ENCODE data around the gene CREG2. TPM values are rescaled to one million over a fixed set of nuclear protein-coding genes. Genes with fewer than 3 reads are reported as not detected.
"Not testable (repeated sequence)": the region's sequence is repeated elsewhere in the genome, so short reads cannot be mapped to it uniquely, and the experiment has no call there.

The CREG2 gene
- polyA plus RNA-seq, 4 donors: under 0.01 to 6.8 (median 0.24) TPM; not detected in 1

GRCh38 chr2:101355401-101356054 is 31.8 kb downstream of the CREG2 start:
- Histone ChIP-seq H3K27me3 (ENCODE audit: control insufficient read depth in 3 of 3, insufficient read depth in 3 of 3, low read length in 3 of 3) (no peaks in the 10 kb centered on the region), H3K27ac (ENCODE audit: low read depth in 1 of 3, low read length in 2 of 3) (no peak overlapping the region), H3K4me1 (ENCODE audit: control insufficient read depth in 3 of 3, insufficient read depth in 2 of 3, low read depth in 1 of 3, low read length in 2 of 3) (peaks cover 0 to 18% (median 0%) of the 10 kb centered on the region in 3 donors), H3K36me3 (ENCODE audit: control insufficient read depth in 3 of 3, insufficient read depth in 2 of 3, low read depth in 1 of 3, low read length in 3 of 3) (no peaks in the 10 kb centered on the region), H3K4me3 (ENCODE audit: low read depth in 1 of 3, low read length in 3 of 3) (no peak overlapping the region), H3K9me3 (ENCODE audit: control insufficient read depth in 2 of 2, insufficient read depth in 1 of 2, low read depth in 1 of 2, low read length in 1 of 2) (no peaks in the 10 kb centered on the region)
- DNase-seq: no peak
- FAIRE-seq: no peak
- WGBS, 3 donors: 62 to 79% (median 64%) methylated on average over 10 of the region's 10 CpGs

DNA sequence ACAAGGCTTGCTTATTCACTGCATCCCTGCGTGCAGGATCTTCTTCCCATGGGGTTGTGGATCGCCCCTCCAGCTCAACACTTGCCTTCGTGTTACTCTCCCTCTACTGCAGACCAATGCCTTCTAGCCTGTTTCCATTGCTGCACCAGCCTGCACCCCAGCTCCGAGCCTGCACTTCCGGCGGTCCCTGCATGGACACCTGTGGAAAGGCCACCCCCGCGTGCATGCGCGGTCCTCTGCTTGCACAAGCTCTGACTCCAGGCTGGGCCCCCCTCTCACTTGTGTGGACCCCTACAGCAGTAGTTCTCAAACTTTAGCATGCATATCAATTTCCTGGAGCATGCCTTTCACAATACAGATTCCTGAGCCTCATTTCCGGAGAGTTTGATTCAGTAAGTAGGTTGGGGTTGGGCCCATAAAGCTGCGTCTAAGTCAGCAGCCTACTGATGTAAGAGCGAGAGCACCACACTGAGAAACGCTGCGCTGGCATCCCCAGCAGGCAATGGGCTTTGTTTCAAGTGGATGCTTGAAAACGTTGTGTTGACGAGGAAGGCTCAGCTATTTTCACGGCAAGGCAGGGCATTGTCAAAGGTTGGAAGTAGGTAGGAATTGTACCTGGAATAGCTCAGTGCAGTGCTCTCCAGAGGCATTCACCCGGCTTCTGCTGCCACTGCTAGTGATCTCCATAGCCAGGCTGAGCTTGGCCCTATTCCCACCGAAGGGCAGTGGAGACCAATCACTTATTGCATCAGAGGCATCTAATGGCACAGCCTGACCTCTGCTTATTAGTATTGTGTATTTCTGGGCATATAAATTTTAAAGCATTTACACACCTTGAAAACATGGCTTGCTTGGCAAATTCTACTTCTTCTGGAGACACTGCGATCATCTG is 32.6 kb downstream of the CREG2 start:
- H3K36me3 ChIP-seq (ENCODE audit: control insufficient read depth in 3 of 3, insufficient read depth in 2 of 3, low read depth in 1 of 3, low read length in 3 of 3): no peaks in the 10 kb centered on the region
- no peaks in the 10 kb centered on the region for H3K27me3 ChIP-seq (ENCODE audit: control insufficient read depth in 3 of 3, insufficient read depth in 3 of 3, low read length in 3 of 3)
- FAIRE-seq (no peak), DNase-seq (no peak)
- H3K9me3 ChIP-seq (ENCODE audit: control insufficient read depth in 2 of 2, insufficient read depth in 1 of 2, low read depth in 1 of 2, low read length in 1 of 2): no peaks in the 10 kb centered on the region
- no peak overlapping the region for H3K27ac ChIP-seq (ENCODE audit: low read depth in 1 of 3, low read length in 2 of 3)
- H3K4me1 ChIP-seq (ENCODE audit: control insufficient read depth in 3 of 3, insufficient read depth in 2 of 3, low read depth in 1 of 3, low read length in 2 of 3): peaks cover 0 to 19% (median 4%) of the 10 kb centered on the region in 3 donors
- H3K4me3 ChIP-seq (ENCODE audit: low read depth in 1 of 3, low read length in 3 of 3): no peak overlapping the region
- WGBS, 3 donors: 91 to 95% (median 94%) methylated on average over 21 of the region's 21 CpGs

DNA sequence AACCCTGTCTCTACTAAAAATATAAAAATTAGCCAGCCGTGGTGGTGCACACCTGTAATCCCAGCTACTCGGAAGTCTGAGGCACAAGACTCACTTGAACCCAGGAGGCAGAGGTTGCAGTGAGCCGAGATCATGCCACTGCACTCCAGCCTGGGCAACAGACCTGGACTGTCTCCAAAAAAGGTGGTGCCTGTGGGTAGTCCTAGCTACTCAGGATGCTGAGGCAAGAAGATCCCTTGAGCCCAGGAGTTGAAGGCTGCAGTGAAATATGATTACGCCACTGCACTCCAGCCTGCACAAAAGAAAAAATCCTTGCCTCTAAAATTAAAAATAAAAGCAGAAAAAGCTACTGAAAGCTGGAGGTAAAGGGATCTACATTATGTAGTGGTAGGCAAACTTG is 34.7 kb downstream of the CREG2 start:
- not testable (repeated sequence) for H3K36me3 ChIP-seq (ENCODE audit: control insufficient read depth in 3 of 3, insufficient read depth in 2 of 3, low read depth in 1 of 3, low read length in 3 of 3); H3K9me3 ChIP-seq (ENCODE audit: control insufficient read depth in 2 of 2, insufficient read depth in 1 of 2, low read depth in 1 of 2, low read length in 1 of 2); H3K27me3 ChIP-seq (ENCODE audit: control insufficient read depth in 3 of 3, insufficient read depth in 3 of 3, low read length in 3 of 3); H3K4me3 ChIP-seq (ENCODE audit: low read depth in 1 of 3, low read length in 3 of 3); H3K27ac ChIP-seq (ENCODE audit: low read depth in 1 of 3, low read length in 2 of 3); DNase-seq; FAIRE-seq
- H3K4me1 ChIP-seq (ENCODE audit: control insufficient read depth in 3 of 3, insufficient read depth in 2 of 3, low read depth in 1 of 3, low read length in 2 of 3): peaks cover 0 to 23% (median 4%) of the 10 kb centered on the region in 3 donors
- WGBS, 3 donors: 79 to 87% (median 85%) methylated on average over 4 of the region's 4 CpGs

DNA sequence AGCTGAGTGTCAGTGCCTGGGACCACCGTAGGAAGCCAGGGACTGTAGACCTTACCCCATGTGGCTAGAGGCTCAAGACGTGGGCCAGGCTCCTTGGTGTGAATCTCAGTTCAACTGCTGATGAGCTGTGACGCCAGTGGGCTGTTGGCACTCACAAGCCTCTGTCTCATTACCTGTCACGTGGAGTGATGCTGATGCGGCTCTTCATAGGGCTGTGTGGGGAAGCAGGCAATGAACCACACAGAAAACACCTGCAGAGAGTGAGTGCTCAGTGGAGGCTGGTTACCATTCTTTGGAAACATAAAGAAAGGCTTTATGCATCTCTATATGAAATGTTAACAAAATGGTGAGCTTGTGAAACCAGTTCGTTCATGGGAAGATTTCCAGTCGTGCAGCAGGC is 36.1 kb downstream of the CREG2 start:
- 89 to 92% (median 90%) methylated on average over 7 of the region's 7 CpGs for WGBS, 3 donors
- Histone ChIP-seq H3K4me3 (ENCODE audit: low read depth in 1 of 3, low read length in 3 of 3) (no peak overlapping the region), H3K27me3 (ENCODE audit: control insufficient read depth in 3 of 3, insufficient read depth in 3 of 3, low read length in 3 of 3) (no peaks in the 10 kb centered on the region), H3K27ac (ENCODE audit: low read depth in 1 of 3, low read length in 2 of 3) (peak overlapping the region in 1 of 3 donors; percentile 65), H3K4me1 (ENCODE audit: control insufficient read depth in 3 of 3, insufficient read depth in 2 of 3, low read depth in 1 of 3, low read length in 2 of 3) (peaks cover 0 to 23% (median 4%) of the 10 kb centered on the region in 3 donors), H3K36me3 (ENCODE audit: control insufficient read depth in 3 of 3, insufficient read depth in 2 of 3, low read depth in 1 of 3, low read length in 3 of 3) (no peaks in the 10 kb centered on the region), H3K9me3 (ENCODE audit: control insufficient read depth in 2 of 2, insufficient read depth in 1 of 2, low read depth in 1 of 2, low read length in 1 of 2) (no peaks in the 10 kb centered on the region)
- DNase-seq (no peak), FAIRE-seq (no peak)

- Histone ChIP-seq H3K36me3 (ENCODE audit: control insufficient read depth in 3 of 3, insufficient read depth in 2 of 3, low read depth in 1 of 3, low read length in 3 of 3) (no peaks in the 10 kb centered on the region), H3K27me3 (ENCODE audit: control insufficient read depth in 3 of 3, insufficient read depth in 3 of 3, low read length in 3 of 3) (no peaks in the 10 kb centered on the region), H3K9me3 (ENCODE audit: control insufficient read depth in 2 of 2, insufficient read depth in 1 of 2, low read depth in 1 of 2, low read length in 1 of 2) (no peaks in the 10 kb centered on the region), H3K27ac (ENCODE audit: low read depth in 1 of 3, low read length in 2 of 3) (peak overlapping the region in 1 of 3 donors; percentile 65), H3K4me1 (ENCODE audit: control insufficient read depth in 3 of 3, insufficient read depth in 2 of 3, low read depth in 1 of 3, low read length in 2 of 3) (peaks cover 0 to 23% (median 4%) of the 10 kb centered on the region in 3 donors), H3K4me3 (ENCODE audit: low read depth in 1 of 3, low read length in 3 of 3) (no peak overlapping the region)
- WGBS, 3 donors: 57 to 66% (median 64%) methylated on average over 7 of the region's 7 CpGs
- no peak for FAIRE-seq
- peak; percentile 27 to 80 for DNase-seq
Measured at GRCh38 chr2:101349893-101350662, 37.2 kb downstream of the CREG2 start.

DNA sequence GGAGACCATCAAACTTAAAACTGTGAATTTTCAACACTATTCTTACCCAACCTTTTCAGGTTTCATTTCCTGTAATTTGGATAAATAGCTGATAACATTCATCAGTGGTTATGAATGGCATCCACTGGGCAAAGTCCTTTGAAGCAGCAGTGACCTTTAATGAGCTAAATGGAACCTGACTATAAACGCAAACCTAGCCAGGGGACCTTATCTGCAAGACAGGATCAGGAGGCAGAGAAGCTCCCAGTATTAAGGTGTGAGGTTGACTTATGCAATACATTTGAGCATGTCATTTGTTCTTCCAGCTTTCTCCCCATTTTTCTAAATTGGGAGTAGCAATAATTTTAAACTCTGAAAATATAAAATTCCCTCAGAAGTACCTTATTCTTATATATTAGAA is 38.4 kb downstream of the CREG2 start:
- H3K36me3 ChIP-seq (ENCODE audit: control insufficient read depth in 3 of 3, insufficient read depth in 2 of 3, low read depth in 1 of 3, low read length in 3 of 3): no peaks in the 10 kb centered on the region
- no peak for FAIRE-seq
- H3K9me3 ChIP-seq (ENCODE audit: control insufficient read depth in 2 of 2, insufficient read depth in 1 of 2, low read depth in 1 of 2, low read length in 1 of 2): no peaks in the 10 kb centered on the region
- H3K27me3 ChIP-seq (ENCODE audit: control insufficient read depth in 3 of 3, insufficient read depth in 3 of 3, low read length in 3 of 3): no peaks in the 10 kb centered on the region
- no peak overlapping the region for H3K4me3 ChIP-seq (ENCODE audit: low read depth in 1 of 3, low read length in 3 of 3)
- peak; percentile 83 to 89 for DNase-seq
- H3K4me1 ChIP-seq (ENCODE audit: control insufficient read depth in 3 of 3, insufficient read depth in 2 of 3, low read depth in 1 of 3, low read length in 2 of 3): peaks cover 0 to 23% (median 4%) of the 10 kb centered on the region in 3 donors
- 13 to 58% (median 18%) methylated on average over 1 of the region's 1 CpG for WGBS, 3 donors
- H3K27ac ChIP-seq (ENCODE audit: low read depth in 1 of 3, low read length in 2 of 3): peak overlapping the region in 1 of 3 donors; percentile 41

- no peak for DNase-seq
- Histone ChIP-seq H3K4me3 (ENCODE audit: low read depth in 1 of 3, low read length in 3 of 3) (no peak overlapping the region), H3K4me1 (ENCODE audit: control insufficient read depth in 3 of 3, insufficient read depth in 2 of 3, low read depth in 1 of 3, low read length in 2 of 3) (peaks cover 0 to 23% (median 4%) of the 10 kb centered on the region in 3 donors), H3K27ac (ENCODE audit: low read depth in 1 of 3, low read length in 2 of 3) (no peak overlapping the region), H3K36me3 (ENCODE audit: control insufficient read depth in 3 of 3, insufficient read depth in 2 of 3, low read depth in 1 of 3, low read length in 3 of 3) (no peaks in the 10 kb centered on the region), H3K9me3 (ENCODE audit: control insufficient read depth in 2 of 2, insufficient read depth in 1 of 2, low read depth in 1 of 2, low read length in 1 of 2) (no peaks in the 10 kb centered on the region), H3K27me3 (ENCODE audit: control insufficient read depth in 3 of 3, insufficient read depth in 3 of 3, low read length in 3 of 3) (no peaks in the 10 kb centered on the region)
- WGBS, 3 donors: 96 to 99% (median 97%) methylated on average over 3 of the region's 3 CpGs
- FAIRE-seq: no peak
Measured at GRCh38 chr2:101346909-101347308, 40.4 kb downstream of the CREG2 start.

GRCh38 chr2:101344137-101344536 is 43.2 kb downstream of the CREG2 start:
- FAIRE-seq (no peak), DNase-seq (no peak)
- H3K9me3 ChIP-seq (ENCODE audit: control insufficient read depth in 2 of 2, insufficient read depth in 1 of 2, low read depth in 1 of 2, low read length in 1 of 2): no peaks in the 10 kb centered on the region
- H3K27ac ChIP-seq (ENCODE audit: low read depth in 1 of 3, low read length in 2 of 3): no peak overlapping the region
- H3K4me1 ChIP-seq (ENCODE audit: control insufficient read depth in 3 of 3, insufficient read depth in 2 of 3, low read depth in 1 of 3, low read length in 2 of 3): peaks cover 0 to 6% (median 0%) of the 10 kb centered on the region in 3 donors
- WGBS, 3 donors: 71 to 80% (median 79%) methylated on average over 5 of the region's 5 CpGs
- H3K4me3 ChIP-seq (ENCODE audit: low read depth in 1 of 3, low read length in 3 of 3): no peak overlapping the region
- H3K36me3 ChIP-seq (ENCODE audit: control insufficient read depth in 3 of 3, insufficient read depth in 2 of 3, low read depth in 1 of 3, low read length in 3 of 3): no peaks in the 10 kb centered on the region
- H3K27me3 ChIP-seq (ENCODE audit: control insufficient read depth in 3 of 3, insufficient read depth in 3 of 3, low read length in 3 of 3): no peaks in the 10 kb centered on the region
